ENCODE measurements around the gene LIX1L. TPM values are rescaled to one million over a fixed set of nuclear protein-coding genes. Genes with fewer than 3 reads are reported as not detected.

LIX1L gene
- total RNA-seq, 1 experiment from 2014 or later, result 12.4 TPM

DNA sequence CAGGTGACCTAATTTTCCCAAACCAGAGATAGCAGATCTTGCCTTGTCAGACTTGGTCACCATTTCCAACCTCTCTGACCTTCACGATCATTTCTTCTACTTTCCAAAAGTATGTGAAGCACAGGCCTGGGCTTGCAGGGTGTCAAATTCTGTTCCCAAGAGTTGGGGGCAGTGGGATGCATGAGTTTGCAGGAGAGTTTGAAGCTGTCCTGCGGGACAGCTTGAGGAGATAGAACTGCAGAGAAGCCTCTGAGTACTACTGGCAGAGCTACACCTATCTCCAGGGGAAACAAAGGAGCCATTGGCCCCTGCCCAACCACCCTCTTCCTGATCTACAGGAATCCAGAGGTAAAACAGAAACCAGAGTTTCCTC is 27.3 kb upstream of the LIX1L start:
- no peaks in the 10 kb centered on the region for H3K79me2 ChIP-seq (ENCODE audit: insufficient read depth, low read length)
- ATAC-seq (peak; percentile 32), DNase-seq (ENCODE audit: low read depth, low spot score) (no peak)
- peak overlapping the region; percentile 65 for H3K4me2 ChIP-seq (ENCODE audit: low read length)
- 0 out of 2 replicates have a peak overlapping the region, but pooled peaks have one; percentile 1 for H3K9ac ChIP-seq (ENCODE audit: low read length)
- BruUV-seq (replicated peaks), result TSS peak; percentile 92
- peaks cover 22 to 38% of the 10 kb centered on the region in 2 experiments for H3K4me1 ChIP-seq (ENCODE audit: control insufficient read depth in 1 of 2, insufficient read depth in 2 of 2, low read length in 2 of 2)
- CTCF ChIA-PET, result no interaction called here
- H2AFZ ChIP-seq (ENCODE audit: low read depth, low read length, poor library complexity, severe bottlenecking), result peak overlapping the region; percentile 86
- H3K4me3 ChIP-seq (replicated peaks in 1 of 2; ENCODE audit: low read depth in 1 of 2, low read length in 2 of 2), result no peak overlapping the region
- H3K27me3 ChIP-seq (ENCODE audit: insufficient read depth, low read length), result no peaks in the 10 kb centered on the region
- no peaks in the 10 kb centered on the region for H3K9me2 ChIP-seq (ENCODE audit: insufficient read depth)
- no peaks in the 10 kb centered on the region for H4K20me1 ChIP-seq (ENCODE audit: insufficient read depth)
- intact Hi-C loops (cut with micrococcal nuclease), result no loop called here
- RAD21 ChIA-PET (ENCODE audit: low non-redundant PET in 1 of 2, low total read pairs in 2 of 2, uncharacterized antibody in 2 of 2, unreplicated experiment in 2 of 2), result no interaction called here
- H3K36me3 ChIP-seq (ENCODE audit: control insufficient read depth in 1 of 2, insufficient read depth in 2 of 2, low read length in 2 of 2), result no peaks in the 10 kb centered on the region
- POLR2A ChIA-PET, result interaction anchor here (1.1 kb wide), 1 partner anchor 51 kb away, joined by 3 read pairs; no protein-coding TSS in a partner anchor
- TF ChIP-seq JUND (IDR thresholded peaks at IDR 0.05) (no peak), EZH2phosphoT487 (IDR thresholded peaks at IDR 0.05; ENCODE audit: borderline replicate concordance) (no peak), CBX3 (IDR thresholded peaks at IDR 0.05; ENCODE audit: low read depth) (no peak), POLR2A (IDR thresholded peaks at IDR 0.05; ENCODE audit: borderline replicate concordance, extremely low read depth, insufficient read depth, insufficient read length) (no peak), SP1 (IDR thresholded peaks at IDR 0.05; ENCODE audit: low read depth) (no peak), SRF (IDR thresholded peaks at IDR 0.05; ENCODE audit: low read depth) (no peak)
- TF ChIP-seq, protein P1, sequence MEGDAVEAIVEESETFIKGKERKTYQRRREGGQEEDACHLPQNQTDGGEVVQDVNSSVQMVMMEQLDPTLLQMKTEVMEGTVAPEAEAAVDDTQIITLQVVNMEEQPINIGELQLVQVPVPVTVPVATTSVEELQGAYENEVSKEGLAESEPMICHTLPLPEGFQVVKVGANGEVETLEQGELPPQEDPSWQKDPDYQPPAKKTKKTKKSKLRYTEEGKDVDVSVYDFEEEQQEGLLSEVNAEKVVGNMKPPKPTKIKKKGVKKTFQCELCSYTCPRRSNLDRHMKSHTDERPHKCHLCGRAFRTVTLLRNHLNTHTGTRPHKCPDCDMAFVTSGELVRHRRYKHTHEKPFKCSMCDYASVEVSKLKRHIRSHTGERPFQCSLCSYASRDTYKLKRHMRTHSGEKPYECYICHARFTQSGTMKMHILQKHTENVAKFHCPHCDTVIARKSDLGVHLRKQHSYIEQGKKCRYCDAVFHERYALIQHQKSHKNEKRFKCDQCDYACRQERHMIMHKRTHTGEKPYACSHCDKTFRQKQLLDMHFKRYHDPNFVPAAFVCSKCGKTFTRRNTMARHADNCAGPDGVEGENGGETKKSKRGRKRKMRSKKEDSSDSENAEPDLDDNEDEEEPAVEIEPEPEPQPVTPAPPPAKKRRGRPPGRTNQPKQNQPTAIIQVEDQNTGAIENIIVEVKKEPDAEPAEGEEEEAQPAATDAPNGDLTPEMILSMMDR (IDR thresholded peaks at IDR 0.05 in 2 of 3, conservative IDR thresholded peaks at IDR 0.05 in 1 of 3; ENCODE audit: borderline replicate concordance in 1 of 3, insufficient read depth in 1 of 3, low read depth in 2 of 3, low read length in 2 of 3), result no peak
- TF ChIP-seq, protein P2, sequence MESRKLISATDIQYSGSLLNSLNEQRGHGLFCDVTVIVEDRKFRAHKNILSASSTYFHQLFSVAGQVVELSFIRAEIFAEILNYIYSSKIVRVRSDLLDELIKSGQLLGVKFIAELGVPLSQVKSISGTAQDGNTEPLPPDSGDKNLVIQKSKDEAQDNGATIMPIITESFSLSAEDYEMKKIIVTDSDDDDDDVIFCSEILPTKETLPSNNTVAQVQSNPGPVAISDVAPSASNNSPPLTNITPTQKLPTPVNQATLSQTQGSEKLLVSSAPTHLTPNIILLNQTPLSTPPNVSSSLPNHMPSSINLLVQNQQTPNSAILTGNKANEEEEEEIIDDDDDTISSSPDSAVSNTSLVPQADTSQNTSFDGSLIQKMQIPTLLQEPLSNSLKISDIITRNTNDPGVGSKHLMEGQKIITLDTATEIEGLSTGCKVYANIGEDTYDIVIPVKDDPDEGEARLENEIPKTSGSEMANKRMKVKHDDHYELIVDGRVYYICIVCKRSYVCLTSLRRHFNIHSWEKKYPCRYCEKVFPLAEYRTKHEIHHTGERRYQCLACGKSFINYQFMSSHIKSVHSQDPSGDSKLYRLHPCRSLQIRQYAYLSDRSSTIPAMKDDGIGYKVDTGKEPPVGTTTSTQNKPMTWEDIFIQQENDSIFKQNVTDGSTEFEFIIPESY (IDR thresholded peaks at IDR 0.05; ENCODE audit: extremely low read depth, insufficient replicate concordance, low read length), result no peak
- H3K27ac ChIP-seq (ENCODE audit: low read depth, low read length), result peak overlapping the region; percentile 20; the same call in 1 of the 2 replicates
- no peaks in the 10 kb centered on the region for H3K9me3 ChIP-seq (ENCODE audit: control insufficient read depth in 1 of 2, insufficient read depth in 1 of 2, low read depth in 1 of 2, low read length in 2 of 2)

All from HCT116 (cell line).